ENCODE measurements around the gene ALDH6A1. TPM values are rescaled to one million over a fixed set of nuclear protein-coding genes. Genes with fewer than 3 reads are reported as not detected.

Gene ALDH6A1
- total RNA-seq, 1 experiment from 2014 or later: 21.6 TPM

DNA sequence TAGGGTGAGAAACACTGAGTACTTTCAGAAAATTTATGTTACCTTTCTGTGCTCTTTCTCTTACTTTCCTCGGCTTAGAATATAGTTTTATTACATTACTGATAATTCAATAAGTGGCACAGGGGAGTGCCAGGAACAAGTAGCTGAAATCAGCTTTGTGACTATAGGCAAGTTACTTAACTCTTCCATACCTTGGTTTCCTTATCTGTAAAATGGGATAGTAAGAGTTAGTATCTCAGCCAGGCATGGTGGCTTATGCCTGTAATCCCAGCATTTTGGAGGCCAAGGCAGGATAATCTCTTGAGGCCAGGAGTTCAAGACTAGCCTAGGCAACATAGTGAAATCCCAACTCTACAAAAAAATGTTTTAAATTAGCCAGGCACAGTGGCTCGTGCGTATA is 49.7 kb downstream of the ALDH6A1 start (continued):
- TF ChIP-seq, protein P1, sequence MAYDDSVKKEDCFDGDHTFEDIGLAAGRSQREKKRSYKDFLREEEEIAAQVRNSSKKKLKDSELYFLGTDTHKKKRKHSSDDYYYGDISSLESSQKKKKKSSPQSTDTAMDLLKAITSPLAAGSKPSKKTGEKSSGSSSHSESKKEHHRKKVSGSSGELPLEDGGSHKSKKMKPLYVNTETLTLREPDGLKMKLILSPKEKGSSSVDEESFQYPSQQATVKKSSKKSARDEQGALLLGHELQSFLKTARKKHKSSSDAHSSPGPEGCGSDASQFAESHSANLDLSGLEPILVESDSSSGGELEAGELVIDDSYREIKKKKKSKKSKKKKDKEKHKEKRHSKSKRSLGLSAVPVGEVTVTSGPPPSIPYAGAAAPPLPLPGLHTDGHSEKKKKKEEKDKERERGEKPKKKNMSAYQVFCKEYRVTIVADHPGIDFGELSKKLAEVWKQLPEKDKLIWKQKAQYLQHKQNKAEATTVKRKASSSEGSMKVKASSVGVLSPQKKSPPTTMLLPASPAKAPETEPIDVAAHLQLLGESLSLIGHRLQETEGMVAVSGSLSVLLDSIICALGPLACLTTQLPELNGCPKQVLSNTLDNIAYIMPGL (CRISPR knock-in tag; IDR thresholded peaks at IDR 0.05): no peak

DNA sequence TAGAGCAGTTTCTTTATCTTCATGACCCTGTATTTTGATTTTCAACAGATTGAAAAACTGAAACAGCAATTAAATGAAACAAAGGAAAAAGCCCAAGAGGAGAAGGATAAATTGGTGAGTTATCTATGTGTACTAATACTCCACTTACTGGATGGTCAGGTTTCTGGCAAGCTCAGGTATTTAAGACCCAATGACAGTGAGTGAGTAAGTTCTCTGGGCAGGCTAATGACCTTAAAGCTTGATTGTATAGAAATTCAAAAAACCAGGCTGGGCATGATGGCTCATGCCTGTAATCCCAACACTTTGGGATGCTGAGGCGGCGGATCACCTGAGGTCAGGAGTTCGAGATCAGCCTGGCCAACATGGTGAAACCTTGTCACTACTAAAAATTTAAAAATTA is 55.1 kb downstream of the ALDH6A1 start:
- Mint-ChIP-seq H3K9me3 (no peaks in the 10 kb centered on the region), H3K27ac (no peak overlapping the region), H3K4me1 (no peaks in the 10 kb centered on the region), H3K27me3 (ENCODE audit: low read depth) (no peaks in the 10 kb centered on the region), H3K36me3 (no peaks in the 10 kb centered on the region), H3K4me3 (no peak overlapping the region)
- POLR2A ChIA-PET: no interaction called here
- DNase-seq (ENCODE audit: low spot score) (no peak), ATAC-seq (no peak)
- CTCF ChIA-PET: no interaction called here
- TF ChIP-seq, protein P2, sequence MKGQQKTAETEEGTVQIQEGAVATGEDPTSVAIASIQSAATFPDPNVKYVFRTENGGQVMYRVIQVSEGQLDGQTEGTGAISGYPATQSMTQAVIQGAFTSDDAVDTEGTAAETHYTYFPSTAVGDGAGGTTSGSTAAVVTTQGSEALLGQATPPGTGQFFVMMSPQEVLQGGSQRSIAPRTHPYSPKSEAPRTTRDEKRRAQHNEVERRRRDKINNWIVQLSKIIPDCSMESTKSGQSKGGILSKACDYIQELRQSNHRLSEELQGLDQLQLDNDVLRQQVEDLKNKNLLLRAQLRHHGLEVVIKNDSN (CRISPR knock-in tag; IDR thresholded peaks at IDR 0.05): no peak
- TF ChIP-seq, protein P3, sequence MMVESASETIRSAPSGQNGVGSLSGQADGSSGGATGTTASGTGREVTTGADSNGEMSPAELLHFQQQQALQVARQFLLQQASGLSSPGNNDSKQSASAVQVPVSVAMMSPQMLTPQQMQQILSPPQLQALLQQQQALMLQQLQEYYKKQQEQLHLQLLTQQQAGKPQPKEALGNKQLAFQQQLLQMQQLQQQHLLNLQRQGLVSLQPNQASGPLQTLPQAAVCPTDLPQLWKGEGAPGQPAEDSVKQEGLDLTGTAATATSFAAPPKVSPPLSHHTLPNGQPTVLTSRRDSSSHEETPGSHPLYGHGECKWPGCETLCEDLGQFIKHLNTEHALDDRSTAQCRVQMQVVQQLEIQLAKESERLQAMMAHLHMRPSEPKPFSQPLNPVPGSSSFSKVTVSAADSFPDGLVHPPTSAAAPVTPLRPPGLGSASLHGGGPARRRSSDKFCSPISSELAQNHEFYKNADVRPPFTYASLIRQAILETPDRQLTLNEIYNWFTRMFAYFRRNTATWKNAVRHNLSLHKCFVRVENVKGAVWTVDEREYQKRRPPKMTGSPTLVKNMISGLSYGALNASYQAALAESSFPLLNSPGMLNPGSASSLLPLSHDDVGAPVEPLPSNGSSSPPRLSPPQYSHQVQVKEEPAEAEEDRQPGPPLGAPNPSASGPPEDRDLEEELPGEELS (CRISPR knock-in tag; IDR thresholded peaks at IDR 0.05): no peak
- TF ChIP-seq NR3C1 (CRISPR knock-in tag; conservative IDR thresholded peaks at IDR 0.05; ENCODE audit: low read depth) (no peak), GTF2I (CRISPR knock-in tag; conservative IDR thresholded peaks at IDR 0.05) (no peak), CREB1 (CRISPR knock-in tag; IDR thresholded peaks at IDR 0.05) (no peak)
- TF ChIP-seq, protein P4, sequence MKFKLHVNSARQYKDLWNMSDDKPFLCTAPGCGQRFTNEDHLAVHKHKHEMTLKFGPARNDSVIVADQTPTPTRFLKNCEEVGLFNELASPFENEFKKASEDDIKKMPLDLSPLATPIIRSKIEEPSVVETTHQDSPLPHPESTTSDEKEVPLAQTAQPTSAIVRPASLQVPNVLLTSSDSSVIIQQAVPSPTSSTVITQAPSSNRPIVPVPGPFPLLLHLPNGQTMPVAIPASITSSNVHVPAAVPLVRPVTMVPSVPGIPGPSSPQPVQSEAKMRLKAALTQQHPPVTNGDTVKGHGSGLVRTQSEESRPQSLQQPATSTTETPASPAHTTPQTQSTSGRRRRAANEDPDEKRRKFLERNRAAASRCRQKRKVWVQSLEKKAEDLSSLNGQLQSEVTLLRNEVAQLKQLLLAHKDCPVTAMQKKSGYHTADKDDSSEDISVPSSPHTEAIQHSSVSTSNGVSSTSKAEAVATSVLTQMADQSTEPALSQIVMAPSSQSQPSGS (CRISPR knock-in tag; IDR thresholded peaks at IDR 0.05; ENCODE audit: borderline replicate concordance, low read depth): no peak
- TF ChIP-seq, protein P1 (CRISPR knock-in tag; IDR thresholded peaks at IDR 0.05): no peak

DNA sequence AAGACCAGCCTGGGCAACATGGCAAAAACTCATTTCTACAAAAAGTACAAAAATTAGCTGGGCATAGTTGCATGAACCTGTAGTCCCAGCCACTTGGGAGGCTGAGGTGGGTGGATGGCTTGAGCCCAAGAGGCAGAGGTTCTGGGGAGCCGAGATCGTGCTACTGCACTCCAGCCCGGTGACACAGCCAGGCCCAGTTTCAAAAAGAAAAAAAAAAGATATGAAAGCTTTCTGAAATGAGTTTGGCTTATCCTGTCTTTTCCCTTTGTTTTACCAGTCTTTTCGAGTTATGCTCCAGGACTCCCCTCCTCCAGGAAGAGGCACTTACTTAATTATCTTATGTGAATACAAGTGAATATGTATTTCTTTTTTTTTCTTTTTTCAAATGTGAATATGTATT is 61.9 kb downstream of the ALDH6A1 start:
- H3K36me3 Mint-ChIP-seq: no peaks in the 10 kb centered on the region
- H3K4me3 Mint-ChIP-seq: no peak overlapping the region
- ATAC-seq (no peak), DNase-seq (ENCODE audit: low spot score) (no peak)
- H3K27ac Mint-ChIP-seq: no peak overlapping the region
- TF ChIP-seq ELF4 (CRISPR knock-in tag; IDR thresholded peaks at IDR 0.05; ENCODE audit: low read depth): no peak
- H3K27me3 Mint-ChIP-seq (ENCODE audit: low read depth): peaks cover 21% of the 10 kb centered on the region
- POLR2A ChIA-PET: interaction anchor here (0.7 kb wide), 1 partner anchor 503 kb away, joined by 3 read pairs; no protein-coding TSS in a partner anchor
- H3K4me1 Mint-ChIP-seq: peaks cover 8% of the 10 kb centered on the region
- no peaks in the 10 kb centered on the region for H3K9me3 Mint-ChIP-seq
- CTCF ChIA-PET: no interaction called here

DNA sequence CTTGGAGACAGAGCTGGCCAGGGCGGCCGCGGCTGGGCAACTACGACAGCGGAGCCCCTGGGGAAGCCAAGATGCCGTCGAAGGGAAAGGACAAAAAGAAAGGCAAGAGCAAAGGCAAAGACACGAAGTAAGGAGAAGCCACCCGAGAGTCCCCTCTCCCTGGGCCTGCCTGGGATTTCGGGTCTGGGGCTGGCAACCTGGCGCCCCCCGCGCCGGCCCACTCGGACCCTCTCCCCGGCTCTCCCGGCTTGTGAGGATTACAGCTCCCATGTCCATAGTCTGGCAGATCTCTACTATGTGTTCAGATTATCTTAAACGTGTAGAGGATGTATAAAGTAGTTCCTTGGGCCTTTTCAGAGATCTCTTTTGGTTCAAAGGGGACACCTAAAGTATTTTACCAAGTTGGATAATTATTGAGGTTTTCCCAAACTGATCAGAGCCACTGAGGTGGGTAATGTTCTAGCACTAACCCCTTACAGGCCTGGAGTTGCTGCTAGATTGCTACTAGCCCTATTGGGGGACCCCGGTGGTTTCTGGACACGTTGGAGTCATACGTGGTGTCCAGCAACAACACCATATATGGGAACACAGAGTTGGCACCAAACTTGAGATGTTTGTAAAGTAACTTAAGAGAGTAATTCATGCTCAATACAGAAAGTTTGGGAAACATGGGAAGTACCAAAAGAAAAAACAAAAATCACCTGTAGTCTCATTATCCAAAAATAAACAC is 64.7 kb downstream of the ALDH6A1 start:
- ChIA-PET POLR2A (no interaction called here), CTCF (no interaction called here)
- DNase-seq (ENCODE audit: low spot score) (no peak), ATAC-seq (peak; percentile 22)
- peak overlapping the region; percentile 83 for H3K4me3 Mint-ChIP-seq
- no peak overlapping the region for H3K27ac Mint-ChIP-seq
- no peaks in the 10 kb centered on the region for H3K36me3 Mint-ChIP-seq
- H3K4me1 Mint-ChIP-seq: peaks cover 8% of the 10 kb centered on the region
- peaks cover 21% of the 10 kb centered on the region for H3K27me3 Mint-ChIP-seq (ENCODE audit: low read depth)
- no peak for TF ChIP-seq MXD4 (CRISPR knock-in tag; IDR thresholded peaks at IDR 0.05; ENCODE audit: borderline replicate concordance)
- H3K9me3 Mint-ChIP-seq: no peaks in the 10 kb centered on the region

Data from WTC11 (cell line).